GM18870 (cell line): ENCODE results near the gene WNT9A.

Experiments
- ATAC-seq: cut with Tn5 transposase; IDR thresholded peaks from one replicate; pipeline ENCODE4 v1.9.1; 2021; ENCODE audit warnings: moderate library complexity; ENCODE audit not compliant: unreplicated experiment

Gene WNT9A

DNA sequence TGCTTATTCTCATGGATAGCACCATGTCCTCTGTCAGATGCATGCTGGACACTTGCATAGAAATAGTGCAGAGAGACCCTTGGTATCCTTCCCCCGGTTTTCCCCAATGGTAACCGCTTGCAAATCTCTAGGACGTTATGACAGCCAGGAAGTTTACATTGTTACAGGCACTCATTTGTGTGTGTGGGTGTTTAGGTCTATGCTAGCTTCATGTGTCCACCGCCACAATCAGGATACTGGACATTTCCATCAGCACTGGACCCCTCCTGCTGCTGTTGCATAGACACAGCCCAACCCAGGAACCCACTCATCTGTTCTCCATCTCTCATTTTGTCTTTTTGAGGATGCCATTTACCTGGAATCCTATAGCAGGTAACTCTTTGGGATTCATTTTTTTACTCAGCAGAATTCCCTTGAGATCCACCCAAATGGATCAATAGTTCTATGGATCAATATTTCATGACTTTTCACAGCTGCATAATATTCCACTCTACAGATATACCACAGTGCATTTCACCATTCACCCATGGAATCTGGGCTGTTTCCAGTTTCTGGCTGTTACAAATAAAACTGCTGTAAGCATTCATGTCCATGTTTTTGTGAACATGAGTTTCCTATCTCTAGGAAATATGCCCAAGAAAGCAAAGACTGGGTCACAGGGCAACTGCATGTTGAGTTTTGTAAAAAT lies 6.6 kb upstream of the WNT9A start:
- ATAC-seq = no peak

DNA sequence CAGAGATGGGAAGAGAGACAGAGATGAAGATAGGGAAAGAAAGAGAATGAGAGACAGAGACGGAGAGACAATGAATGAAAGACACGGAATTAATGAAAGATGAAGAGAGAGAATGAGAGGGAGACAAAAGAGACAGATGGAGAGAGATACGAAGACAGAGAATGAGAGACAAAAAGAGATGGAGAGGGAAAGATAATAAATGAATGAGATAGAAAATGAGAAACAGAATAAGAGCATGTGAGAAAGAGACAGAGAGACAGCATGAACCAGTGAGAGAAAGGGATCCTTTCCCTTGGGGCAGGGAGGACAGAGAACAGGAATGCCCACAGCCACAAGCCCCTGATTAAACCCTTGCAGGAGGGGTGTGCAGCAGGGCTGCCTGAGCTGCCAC lies 5.3 kb upstream of the WNT9A start:
- ATAC-seq = no peak

DNA sequence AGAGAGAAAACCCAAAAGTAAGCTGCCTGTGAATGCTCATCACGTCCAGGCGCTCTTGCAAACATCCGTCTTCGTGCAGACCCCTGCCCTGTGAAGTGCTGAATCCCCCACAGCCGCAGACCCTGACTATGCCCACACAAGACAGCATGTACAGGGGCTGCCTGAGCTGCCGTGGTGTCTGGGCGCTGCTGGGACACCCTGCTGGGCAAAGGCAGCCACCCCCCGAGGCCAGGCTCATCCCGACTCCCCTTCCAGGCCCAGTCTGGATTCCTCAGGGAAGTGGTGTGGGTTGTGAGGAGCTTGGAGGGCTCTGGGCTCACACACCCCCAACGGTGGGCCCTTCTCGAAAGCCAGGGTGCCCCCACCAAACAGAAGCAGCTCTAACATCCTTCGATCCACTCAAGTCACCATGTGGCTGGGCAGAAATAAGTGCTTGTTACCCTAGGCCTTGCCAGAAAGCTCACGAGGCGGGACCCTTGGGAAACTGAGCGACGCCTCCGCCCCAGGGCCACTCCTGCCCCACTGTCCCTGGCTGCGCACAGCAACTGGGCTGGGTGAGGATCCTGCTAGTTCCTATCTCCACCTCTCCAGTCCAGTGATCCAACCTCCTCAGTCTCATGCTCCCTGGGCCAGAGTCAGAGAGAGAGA lies 4.8 kb upstream of the WNT9A start:
- ATAC-seq = no peak

DNA sequence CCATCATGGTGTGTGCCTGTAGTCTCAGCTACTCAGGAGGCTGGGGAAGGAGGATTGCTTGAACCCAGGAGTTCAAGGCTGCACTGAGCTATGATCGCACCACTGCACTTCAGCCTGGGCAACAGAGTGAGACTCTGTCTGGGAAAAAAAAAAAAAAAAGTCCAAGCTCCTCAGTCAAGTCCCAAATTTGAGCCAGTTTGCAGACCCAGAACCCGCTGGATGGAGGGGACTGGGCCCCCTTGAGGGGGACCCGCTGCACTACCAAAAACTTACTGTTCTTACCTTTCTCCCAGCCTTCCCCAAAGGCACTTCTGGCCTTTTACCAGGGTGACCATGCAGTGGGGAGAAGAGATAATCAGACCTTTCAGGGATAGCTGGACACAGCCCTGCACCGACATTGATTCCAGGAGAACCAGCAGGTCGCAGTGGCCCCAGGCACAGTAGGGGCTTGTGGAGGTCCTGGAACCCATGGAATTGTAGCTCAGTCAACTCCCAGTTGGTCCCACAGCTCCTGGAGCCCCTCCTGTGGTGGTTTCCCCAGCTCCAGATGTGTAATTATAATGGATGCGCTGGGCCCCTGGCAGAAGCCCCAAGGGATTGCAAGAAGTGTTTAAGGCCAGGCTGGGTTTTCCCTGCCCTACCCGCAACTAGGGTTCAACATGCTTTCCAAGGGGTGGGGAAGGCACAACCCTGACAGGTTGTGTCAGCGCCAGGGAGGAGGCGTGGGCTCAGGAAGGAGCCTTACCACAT lies 4.1 kb upstream of the WNT9A start:
- ATAC-seq = no peak

DNA sequence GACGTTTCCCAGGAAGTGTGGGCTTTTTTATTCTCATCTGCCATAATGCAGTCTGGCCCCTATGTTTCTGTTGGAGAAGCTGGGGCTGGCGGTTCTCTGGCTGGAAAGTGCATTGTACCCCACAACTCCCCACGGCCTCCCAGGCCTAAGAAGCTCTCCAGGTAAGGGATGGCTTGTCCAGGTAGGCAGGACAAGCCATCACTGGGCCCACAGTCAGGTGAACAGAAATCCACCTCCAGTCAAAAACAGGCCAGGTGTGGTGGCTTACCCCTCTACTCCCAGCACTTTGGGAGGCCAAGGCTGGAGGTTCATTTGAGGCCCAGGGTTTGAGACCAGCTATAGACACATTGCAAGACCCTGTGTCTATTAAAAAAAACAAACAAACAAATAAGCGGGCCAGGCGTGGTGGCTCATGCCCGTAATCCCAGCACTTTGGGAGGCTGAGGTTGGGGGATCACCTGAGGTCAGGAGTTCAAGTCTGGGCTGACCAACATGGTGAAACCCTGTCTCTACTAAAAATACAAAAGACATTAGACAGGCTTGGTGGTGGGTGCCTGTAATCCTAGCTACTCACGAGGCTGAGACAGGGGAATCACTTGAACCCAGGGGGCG lies 3.1 kb upstream of the WNT9A start:
- ATAC-seq = no peak

DNA sequence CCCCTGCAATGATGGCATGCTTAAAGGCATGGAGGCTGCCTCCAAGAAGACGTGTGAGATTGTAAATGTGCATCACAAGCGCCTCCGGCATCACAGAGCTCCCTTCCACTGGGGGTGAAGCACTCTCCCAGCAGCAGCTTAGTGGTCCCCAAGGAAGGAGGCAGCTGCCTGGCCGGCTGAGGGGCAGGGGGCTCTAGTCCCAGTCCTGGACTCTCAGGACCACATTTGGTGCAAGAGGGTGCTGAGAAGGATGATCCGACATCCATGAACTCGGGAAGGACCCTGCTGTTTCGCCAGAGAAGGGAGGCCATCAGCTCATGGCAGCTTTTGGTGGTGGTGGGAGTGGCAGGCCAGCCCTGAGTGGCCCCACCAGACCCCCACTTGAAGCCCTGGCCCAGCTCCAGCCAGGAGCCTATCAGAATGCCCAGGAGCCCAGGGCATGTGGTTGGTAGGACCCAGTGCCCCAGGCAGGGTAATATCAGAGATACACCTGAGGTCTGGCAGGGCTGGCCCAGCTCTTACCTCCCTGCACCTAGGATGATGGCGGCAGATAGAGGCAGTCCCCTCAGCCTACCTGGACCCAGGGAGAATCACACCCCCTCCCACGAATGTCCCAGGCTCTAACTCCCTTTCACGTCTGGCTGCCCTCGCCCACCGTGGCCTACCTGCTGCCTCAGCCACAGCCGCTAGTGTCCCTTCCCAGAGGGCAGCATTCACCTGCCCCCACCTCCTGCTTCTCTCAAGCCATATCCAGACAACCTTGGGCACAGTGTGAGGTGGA lies 2.4 kb upstream of the WNT9A start:
- ATAC-seq = no peak

DNA sequence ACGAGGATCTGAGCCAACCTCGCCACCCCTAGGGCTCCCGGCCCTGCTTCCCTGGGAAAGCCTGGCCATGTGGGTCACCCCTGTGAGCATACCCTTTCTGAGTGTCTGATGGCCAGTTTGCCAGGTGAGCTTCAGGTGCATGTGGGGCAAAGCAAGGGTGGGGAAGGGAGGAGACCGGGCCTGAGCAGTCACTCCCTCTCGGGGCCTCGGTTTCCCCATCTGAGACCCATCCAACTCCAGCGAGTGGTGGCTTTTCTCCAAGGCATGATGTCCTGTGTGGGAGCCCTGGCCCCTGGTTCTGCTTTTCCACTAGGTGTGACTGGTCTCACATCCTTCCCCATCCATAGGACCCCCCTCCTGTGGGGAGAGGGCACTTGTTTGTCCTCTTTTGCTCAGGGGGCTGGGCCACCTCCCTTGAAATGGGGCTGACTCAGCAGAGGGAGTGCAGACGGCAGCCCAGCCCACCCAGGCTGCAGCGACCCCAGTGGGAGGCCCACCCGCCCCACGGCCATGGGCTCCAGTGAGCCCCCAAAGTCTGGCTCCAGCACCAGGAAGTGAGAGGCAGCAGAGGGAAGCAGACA lies 1.7 kb upstream of the WNT9A start:
- ATAC-seq = no peak

DNA sequence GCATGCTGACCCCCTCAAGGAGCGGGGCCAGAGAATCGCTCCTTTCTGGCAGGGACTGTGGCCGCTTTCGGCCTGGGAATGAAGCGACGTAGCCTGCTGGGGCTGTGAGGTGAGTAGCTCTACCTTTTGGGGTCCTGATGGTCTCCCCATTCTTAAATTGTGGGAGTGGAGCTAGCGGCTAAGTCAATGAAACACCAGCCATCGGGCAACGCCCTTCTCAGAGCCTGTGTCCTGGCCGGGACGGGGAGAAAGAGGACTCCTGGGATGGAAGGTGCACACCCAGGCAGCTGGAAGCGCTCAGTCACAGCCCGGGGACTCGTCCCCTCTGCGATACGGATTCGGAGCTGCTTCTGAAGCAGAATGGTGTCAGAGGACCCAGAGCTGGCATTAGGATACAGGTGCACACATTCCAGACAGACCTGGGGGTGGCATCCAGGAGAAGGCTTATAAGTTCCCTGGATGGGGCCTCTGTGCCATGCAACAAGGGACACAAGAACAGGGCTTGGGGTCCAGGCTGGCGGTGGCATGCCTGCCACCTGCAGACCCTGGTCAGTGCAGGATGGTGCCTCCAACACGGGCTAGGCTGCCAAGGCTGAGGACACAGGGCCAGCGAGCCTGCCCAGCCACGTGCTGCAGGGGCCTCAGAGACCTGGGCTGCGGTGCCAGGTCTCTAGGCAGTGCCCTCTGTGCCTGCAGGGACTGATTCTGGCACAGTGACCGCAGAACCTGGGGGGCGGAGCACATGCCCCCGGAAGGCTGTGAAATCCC lies 945 bp upstream of the WNT9A start:
- no peak for ATAC-seq

DNA sequence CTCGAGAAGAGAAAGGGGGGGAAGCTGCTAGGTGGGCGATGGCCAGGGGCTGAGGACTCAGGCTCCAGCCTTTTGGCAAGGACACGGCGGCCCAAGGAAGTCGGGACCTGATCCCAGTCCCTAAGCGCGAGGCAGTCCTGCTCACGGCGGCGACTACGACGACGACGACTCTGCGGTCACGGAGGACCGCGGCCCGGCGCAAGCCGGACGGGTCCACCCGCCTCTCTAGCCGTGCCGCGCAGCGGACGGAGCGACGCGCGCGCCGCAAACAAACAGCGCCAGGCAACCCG lies 401 bp downstream of the WNT9A start:
- ATAC-seq = no peak

DNA sequence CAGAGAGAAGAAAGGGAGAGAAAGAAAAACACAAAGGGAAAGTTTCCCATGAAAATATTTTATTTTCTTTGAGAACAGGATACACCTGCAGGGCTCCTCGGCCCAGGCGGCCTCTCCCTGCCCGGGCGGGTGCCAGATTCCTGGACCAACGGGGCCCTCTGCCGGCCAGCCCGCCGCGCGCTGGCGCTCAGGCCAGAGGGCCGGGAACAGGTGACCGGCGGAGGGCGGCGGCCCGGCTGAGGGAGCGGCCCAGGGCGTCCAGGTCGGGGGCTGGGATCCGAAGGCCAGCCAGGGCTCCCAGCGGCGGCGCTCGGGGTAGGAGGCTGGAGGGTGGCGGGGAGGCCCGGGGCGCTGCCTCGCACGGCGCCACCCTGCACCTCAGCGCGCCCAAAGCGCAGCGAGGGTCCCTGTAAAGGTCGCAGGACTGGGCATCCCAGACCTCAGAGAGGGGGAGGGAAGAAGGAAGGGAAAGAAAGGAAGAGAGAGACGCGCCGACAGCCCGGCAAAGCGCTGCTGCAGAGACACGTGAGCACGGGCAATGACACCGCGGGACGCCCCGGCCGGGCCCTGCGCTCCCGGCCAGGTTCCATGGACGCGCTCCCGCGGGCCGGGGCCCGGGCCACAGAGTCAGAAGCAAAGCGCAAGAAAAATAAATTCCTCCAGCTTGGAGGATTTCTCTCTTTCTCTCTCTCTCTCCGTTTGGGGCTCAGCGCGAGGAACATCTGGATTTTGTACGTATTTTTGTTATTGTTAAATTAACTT lies 927 bp downstream of the WNT9A start:
- no peak for ATAC-seq

DNA sequence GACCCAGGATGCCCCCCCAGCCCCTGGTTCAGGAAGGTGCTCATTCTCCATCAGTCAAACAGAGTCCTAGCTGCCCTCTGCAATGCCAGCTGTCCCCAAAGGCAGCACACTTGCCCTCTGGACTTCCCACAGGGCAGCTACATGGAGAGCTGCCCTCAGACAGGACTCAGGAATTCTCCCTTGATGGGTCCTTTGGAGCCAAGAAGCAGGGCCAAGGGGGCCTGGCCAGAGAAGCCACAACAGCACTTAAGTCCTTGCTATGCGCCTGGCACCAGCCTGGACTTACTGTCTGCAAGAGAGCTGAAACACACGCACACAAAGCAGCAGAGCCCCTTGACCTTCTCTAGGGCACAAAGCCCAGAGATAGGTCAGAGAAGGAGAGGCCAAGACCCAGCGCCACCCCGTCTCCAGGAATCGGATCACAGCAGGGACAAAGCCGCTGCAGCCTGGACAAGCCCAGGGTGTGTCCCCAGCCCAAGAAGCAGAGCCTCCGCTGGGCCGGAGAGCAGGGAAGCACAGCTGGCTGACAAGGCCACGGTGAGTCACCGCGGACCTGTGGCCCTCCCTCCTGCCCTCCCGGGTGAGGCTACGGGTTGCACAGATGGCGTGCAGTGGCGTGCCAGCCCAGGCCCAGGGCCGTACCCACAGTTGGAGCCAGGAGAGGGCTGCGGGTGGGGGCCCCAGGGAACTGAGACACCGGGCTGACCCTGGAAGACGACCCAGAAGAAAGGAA lies 1.7 kb downstream of the WNT9A start:
- no peak for ATAC-seq

DNA sequence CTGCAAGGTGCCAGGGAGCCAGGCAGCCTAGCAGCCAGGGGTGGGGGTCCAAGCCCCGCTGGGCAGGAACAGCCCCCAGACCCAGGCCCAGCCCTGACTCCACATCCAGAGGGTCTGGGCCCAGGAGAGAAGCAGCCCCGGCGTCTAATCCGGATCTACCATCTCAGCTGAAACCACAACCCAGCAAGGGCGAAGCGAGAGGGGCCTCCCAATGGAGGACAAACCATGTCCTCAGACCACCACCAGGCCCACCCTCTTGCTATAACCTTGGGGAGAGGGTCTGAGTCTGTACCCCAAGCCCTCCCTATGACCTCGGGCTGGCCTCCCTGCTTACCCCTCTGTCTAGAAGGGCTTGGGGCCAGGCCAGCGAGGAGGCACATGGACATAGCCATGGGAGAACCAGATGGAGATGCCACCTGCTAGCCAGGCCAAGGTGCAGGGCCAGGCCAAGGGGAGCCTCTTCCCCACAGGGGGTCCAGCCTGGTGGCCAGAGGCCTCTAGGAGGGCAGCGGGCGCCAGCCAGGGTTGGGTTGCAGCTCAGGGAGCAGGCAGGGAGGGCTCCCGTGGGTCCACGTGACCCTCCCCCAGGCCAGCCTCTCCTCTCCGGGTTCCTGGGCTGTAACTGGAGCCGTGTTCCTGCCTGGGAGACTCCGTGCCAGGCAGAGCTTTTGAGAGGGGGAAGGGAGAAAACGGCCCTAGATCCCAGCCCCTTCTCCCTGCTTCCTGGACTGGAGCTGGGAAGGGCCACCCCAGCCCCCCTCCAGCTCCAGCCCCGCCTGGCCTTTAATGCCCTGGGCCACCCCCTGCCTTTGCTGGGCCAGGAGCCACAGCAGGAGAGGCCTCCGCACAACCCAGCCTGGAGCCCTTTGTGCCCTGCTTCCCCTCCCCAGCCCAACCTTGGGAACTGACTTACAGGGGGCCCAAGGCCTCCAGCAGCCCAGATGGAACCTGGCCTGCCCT lies 2.5 kb downstream of the WNT9A start:
- no peak for ATAC-seq

DNA sequence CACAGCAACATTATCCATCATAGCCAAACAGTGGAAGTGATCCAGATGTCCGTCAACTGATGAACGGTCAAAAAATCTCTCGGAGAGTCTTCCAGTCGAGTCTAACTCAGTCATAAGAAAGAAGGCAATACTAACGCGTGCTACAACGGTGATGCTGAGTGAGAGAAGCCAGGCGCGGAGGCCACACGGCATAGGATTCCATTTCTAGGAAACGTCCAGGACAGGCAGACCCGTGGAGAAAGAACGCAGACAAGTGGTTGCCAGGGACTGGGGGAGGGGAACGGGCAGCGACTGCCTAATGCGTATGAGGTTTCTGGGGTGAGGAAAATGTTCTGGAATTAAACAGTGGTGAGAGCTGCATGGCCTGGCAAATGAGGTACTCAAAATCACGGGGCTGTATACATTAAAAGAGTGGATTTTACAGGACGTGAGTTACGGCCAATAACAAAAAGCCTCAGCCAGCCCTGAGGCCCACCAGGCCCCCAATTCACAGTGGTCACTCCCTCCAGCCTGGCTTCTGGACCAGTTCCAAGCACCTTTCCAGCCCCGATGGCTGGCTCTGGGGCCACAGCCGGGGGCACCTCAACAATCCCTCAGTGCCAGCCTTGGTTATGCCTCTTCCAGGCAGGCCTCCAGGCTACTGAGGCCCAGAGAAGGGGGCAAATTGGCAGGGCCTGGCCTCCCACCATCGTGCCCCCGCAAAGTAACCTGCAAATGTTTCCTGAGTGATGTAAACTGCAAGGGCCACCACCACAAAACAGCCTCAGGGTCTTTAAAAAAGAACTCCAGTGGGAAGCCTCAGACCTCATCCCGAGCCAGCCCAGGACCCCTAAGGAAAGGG lies 3.4 kb downstream of the WNT9A start:
- no peak for ATAC-seq

DNA sequence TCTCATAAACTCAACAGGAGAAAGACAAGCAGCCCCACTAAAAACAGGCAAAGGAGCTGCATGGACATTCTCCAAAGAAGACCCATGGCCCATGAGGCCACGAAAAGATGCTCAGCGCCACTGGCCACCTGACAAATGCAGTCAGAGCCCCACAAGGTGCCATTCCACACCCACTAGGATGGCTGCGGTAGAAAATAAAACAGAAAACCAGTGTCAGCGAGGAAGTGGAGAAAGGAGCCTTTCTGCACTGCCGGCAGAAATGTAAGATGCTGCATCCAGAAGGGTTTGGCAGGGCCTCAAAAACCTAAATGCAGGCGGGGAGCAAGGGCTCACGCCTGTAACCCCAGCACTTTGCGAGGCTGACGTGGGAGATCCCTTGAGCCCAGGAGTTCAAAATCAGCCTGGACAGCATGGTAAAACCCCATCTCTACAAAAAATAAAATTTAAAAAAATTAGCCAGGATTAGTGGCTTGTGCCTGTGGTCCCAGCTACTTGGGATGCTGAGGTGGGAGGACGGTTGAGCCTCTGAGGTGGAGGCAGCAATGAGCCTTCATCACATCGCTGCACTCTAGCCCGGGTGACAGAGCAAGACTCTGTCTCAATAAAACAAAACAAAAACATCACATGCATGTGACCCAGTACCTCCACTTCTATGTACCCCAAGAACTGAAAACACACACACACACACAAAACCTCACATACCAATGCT lies 4.2 kb downstream of the WNT9A start:
- ATAC-seq = no peak

DNA sequence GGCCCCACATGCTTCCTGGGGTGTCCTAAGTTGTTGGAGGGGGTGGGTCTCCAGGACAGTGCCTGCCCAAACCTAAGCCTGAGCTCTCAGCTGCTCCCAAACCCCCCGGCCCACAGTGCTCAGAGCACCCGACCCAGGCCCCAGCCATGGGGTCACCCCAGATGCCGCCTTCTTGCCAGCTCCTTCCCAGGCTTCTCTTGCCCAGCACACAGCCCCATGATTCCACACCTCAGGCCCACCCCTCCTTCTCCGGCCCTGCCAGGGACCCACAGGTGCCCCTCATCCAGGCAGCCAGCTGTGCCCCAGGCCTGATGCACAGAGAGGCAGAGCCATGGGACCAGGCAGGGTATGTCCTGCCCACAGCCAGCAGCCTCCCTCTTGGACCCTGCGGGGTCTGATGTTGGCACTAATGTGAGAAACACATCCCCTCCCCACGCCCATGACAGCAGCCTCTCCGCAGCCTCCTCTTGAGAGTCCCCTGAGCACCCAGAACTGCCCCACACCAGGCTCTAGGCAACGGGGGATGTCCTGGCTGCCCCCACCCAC lies 4.9 kb downstream of the WNT9A start:
- ATAC-seq = no peak
